VCaP (cell line): ENCODE results near the gene DDX10.

Experiments
- H3K27ac ChIP-seq: fragments of 450-650 bp; 2 replicates; pipeline ENCODE4 v1.5.1; 2017
- CTCF ChIP-seq: fragments of 450-650 bp; conservative IDR thresholded peaks from 2 replicates; pipeline ENCODE4 v1.5.1; 2017; ENCODE audit warnings: mild to moderate bottlenecking, moderate library complexity

DDX10 gene

DNA sequence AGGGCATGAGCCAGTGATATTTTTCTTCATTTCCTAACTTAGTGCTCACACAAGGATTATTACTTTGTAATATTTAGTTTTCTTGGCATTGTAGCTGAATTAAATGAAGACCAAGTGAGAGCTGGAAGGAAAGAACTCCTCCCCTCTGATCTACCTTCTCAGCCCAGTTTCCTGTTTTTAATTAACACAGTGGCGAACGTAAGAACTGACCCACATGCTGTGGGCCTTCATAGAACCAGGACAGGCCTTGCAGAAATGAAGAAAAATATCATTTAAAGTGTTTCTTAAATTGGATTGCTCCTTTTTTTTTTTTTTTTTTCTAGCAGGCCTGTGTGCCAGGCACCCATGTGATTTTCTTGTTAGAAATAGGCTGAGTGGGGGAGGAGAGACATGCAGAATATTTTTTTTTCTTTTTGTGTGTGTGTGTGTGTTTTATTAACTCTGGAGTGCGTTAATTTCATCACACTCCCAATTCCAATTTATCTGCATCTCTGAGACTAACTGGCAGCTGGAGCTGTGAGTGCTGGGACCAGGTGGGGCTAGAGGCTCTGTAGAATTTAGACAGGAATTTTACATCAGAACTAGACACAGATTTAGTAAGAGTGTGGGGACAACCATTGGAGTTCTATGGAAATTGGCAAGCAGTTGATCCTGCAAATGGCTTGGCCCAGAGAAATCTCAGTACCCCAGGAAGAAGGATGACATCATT, 320.5 kb downstream of the DDX10 start:
- TF ChIP-seq CTCF: no peak
- H3K27ac ChIP-seq: no peak overlapping the region

- no peak for TF ChIP-seq CTCF
- no peak overlapping the region for H3K27ac ChIP-seq
These were observed 321.0 kb downstream of the DDX10 start for GRCh38 chr11:108985945-108986279.
